AG08395 (cell line): ENCODE data around the gene ATP8A1.
A peak's percentile ranks its signal among the peaks of the same experiment; 100 is the strongest.
"Not testable (repeated sequence)": the region's sequence is repeated elsewhere in the genome, so short reads cannot be mapped to it uniquely, and the experiment has no call there.

Experiments
- DNase-seq: peaks from one replicate; pipeline ENCODE4 v3.0.0; 2012; ENCODE audit warnings: mixed read lengths, low spot score

Gene ATP8A1

DNA sequence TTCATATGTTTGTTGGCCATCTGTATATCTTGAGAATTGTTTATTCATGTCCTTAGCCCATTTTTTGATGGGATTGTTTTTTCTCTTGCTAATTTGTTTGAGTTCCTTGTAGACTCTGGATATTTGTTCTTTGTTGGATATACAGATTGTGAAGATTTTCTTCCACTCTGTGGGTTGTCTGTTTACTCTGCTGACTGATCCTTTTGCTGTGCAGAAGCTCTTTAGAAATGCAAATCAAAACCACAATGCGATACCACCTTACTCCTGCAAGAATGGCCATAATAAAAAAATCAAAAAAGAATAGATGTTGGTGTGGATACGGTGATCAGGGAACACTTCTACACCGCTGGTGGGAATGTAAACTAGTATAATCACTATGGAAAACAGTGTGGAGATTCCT is 189.1 kb downstream of the ATP8A1 start:
- not testable (repeated sequence) for DNase-seq

DNA sequence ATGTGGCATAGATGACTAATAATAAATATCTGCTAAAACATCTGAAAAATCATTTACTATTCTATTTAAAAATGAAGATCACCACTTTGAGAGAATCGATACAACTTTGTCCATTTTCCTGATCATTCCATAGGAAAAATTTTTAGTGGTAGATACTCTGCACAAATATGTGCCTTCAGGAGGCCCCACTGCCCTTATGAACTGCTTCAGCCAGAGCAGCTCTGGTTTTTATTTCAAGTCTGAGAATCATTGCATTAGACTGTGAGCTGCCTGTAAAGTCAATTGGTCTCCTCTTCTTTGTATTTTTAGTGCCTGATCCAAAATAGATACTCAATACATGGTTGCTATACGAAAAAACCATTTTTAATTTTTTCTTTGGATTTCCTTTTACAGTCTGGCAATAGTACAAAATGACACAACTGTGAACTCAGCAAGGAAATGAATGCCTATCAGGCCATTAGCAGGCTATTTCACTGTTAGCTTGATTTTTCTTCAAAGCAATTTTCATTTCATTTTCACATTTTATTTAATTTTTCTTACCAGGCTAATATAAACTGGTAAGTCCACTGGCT is 190.5 kb downstream of the ATP8A1 start:
- DNase-seq: no peak

DNA sequence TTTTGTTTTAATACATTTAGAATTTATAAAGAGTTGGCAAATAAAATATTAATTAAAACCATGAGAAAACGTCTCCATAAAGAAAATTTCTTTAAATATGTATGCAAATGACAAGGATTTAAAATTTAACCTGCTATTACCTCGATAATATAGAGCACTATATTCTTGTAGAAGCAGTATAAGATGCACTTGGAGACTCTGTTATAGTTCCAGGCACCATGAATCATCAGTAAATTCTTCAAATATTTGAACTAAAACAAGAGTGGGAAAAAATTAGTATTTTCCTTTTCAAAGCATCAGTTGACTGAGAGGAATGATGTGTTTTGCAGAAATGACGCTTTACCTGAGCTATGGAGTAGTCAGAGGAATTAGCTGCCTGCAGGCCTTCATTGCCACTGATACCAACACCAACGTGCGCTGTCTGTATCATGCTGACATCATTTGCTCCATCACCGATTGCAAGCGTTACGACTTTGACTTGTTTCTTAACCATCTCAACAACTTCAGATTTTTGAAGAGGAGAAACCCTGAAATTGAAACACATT is 192.3 kb downstream of the ATP8A1 start:
- no peak for DNase-seq

DNA sequence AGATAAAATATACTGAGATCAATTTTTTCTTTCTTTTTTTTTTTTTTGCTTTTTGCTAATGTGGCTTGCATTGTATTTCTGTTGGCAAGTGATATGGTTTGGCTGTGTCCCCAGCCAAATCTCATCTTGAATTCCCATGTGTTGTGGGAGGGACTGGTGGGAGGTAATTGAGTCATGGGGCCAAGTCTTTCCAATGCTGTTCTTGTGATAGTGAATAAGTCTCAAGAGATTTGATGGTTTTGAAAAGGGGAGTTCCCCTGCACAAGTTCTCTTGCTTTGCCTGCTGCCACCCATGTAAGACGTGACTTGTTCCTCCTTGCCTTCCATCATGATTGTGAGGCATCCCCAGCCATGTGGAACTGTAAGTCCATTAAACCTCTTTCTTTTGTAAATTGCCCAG is 195.7 kb downstream of the ATP8A1 start:
- not testable (repeated sequence) for DNase-seq

DNA sequence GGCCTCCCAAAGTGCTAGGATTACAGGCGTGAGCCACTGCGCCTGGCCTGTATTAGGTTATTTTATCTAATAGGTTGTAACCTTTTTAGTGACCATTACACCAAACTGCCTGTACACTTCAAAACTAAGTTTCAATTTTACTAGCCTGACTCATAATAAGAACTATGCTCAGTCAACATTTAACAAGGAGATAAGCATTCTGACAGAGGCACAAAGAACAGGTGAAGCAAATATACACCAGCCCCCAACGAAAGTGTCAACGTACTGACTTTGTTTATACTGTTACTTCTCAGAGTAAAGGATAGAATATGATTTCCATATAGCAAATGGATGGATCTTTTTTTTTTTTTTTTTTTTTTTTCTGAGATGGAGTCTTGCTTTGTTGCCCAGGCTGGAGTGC is 196.9 kb downstream of the ATP8A1 start:
- DNase-seq: no peak

DNA sequence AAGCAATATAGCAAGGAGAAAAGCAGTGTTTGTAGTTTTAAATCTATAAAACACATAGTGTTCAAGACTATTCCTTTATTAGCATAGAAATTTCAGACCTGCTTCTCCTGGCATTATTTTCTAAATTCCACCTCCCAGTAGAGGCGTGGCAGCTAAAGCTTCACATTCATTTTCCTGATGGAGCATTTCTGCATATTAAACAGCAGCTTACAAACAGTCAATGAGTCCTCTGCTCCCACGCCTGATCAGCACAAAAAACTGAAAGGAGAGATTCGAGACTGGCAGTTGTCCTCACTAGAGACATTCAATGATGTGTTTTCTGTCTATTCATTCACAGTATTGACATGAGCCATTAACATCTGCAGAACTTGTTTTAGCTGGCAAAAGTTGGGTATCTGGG is 198.2 kb downstream of the ATP8A1 start:
- no peak for DNase-seq

DNA sequence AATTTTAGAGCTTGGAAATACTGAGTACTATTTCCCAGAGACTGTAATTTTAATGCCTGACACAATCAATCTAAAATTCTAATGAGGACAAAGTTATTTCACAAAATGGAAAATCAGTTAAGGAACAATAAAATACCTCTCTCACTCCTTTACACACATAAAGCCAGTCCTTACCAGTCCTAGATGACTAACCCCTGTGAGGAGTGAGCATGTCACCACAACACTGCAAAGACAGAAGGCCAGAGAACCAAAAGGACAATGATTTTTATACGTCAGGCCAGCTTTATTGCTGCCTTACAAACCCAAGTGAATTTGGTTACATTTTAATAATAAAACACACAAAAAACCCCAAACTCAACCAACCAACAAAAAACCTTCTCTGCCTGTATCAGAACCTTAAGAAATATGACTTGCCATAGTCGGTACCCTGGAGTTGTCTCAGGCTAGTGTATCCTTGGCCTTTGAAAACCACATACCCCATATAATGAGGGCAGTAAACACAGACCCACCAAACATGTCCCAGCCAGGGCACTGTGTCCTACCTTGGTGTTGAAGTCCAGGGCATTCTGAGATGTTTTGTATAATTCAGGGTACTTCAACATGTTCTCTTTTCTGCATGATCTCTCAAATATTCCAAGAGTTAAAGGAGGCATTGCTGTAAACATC is 202.0 kb downstream of the ATP8A1 start:
- DNase-seq: no peak

DNA sequence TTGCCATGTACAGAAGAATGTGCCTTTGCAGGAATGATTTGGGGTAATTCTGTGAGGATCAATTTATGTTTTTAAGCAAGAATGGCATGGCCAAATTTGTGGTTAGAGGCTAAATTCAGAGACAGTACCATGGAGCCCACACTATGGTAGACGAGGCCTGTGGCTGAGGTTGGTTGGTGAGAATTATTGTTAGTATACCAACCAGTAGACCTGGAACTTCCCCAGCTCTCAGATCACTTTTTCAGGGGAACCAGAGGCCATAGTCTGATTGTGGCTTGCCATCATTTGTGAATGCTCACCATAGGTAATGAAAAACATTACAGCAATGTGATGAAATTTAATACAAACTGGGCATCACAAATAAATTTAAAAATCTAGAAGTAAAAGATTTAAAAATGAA is 203.3 kb downstream of the ATP8A1 start:
- no peak for DNase-seq

DNA sequence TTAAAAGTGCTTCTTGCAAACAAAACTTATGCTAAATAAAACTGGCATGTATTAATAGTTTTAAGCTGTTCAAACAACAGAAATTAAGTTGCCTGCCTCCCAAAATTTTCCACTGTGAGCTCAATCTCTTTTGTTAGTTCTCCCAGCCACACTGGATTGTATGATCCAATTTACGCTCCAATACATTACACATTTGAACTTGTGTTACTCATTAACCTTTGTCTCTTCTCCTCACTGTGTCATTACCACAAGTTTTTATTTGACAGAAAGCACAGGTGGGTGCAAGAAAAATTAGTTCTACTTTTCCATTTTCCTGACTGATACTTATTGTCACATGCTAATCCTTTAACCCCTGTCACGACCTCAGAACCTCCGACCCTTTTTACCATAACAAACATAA is 204.1 kb downstream of the ATP8A1 start:
- no peak for DNase-seq

DNA sequence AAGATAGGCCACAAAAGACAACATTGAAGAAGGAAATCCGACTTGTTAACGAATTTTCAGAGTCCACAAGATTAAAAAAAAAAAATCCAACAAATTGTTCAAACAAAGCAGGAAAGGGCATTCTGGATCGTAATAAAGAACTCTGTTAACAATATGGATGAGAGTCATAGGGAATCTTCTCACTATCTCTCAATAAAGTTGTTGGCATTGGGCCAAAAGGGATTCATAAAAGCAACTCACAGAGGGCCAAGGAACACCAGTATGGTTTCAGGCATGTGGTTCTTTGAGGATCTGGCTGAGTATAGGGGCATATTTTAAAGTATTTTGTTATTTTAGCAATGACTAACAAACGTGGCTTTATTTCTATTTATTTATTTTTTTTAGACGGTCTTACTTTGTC is 210.1 kb downstream of the ATP8A1 start:
- DNase-seq: no peak

DNA sequence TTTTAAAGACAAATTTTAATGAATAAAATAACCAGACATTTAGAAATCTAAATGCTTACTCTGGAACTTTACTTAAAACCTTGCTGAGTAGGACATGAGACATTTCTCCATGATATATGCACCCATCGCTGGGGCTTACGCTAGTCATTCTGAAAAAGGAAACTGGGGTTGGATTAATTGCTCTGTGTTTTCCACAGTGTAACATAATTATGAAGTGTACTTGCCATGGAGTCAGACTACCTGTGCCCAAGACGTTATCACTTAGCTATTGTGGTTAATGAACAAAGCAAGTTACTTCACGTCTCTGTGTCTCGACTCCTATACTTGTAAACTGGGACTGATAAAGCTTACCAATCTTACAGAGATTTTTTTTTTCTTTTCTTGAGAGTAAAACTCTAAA is 211.9 kb downstream of the ATP8A1 start:
- no peak for DNase-seq

DNA sequence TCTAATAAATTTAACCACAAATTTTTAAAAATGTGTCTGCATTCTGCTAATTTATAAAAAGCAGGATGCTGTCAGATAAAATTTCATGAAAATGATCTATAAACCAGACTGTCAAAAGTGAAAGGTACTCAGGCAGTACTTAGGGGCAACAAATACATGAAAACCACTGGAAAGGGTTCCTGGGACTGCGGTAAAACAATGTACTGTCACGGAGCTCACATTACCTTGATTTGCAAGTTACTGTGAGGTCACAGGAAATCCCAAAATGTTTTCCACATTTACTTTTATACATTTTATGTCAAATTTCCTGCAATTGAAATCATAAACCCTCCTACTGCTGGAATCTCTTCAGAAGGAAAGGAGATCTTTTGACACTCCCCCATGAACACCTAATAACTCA is 214.3 kb downstream of the ATP8A1 start:
- no peak for DNase-seq

DNA sequence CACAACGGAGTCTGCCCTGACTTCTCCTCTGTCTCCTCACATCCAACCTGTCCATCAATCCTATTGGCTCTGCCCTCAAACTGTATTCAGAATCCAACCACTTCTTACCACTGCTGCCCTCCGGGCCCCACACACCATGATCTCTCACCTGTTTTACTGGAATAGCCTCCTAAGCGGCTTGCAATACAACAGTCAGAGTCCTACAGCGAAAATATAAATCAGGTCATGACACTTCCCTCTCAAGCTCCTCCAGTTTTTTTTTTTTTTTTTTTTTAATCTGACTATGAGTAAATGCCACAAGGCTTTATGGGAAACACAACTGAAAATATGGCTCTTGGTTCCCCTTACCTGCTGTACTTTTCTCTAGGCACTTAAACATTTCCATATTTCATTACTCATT is 216.8 kb downstream of the ATP8A1 start:
- no peak for DNase-seq

DNA sequence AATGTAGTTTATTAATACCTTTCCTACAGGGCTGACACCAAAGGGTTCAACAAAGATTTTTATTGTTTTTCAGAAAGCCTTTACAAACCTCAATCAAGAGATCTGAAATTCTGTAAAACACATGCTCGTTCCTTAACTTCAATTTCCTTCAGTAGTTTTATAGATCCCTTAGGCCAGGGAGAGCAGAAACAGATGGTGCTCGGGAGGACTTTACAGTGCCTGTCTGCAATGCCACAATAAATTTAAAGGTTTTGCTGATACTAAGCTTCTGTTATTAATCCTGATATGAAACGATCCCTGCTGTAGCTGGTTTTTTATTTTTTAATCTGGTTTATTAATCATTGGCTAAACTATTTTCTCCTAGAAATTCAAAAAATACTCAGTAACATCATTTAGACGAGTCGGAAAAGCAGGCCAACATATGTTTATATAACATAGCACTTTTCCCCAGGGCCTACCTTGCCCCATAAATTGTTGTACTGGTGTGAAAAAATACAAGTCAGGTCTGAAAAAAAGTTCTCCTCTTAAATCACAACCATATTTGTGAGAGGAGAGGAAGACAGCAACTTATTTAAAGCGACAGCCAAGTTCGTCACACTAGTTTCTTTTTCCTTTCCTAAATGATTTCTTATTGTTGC is 219.9 kb downstream of the ATP8A1 start:
- no peak for DNase-seq

DNA sequence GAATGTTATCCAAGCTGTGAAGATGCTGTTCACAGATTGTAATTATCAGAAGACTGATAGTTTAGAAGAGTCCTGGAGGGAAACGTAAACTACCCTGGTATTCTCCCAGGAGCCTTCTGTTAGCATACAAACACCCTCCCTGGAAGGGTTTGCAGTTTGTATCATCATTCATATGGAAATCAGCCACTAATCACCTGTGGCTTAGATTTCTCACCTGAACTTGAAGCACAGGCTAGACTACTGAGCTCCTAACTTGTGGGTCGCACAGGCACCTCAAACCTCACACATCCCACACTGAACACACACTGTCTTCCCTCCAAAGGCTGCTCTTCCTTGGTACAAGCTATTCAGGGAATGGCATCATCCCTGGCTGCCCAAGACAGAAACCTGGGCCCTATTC is 228.9 kb downstream of the ATP8A1 start:
- DNase-seq: no peak

DNA sequence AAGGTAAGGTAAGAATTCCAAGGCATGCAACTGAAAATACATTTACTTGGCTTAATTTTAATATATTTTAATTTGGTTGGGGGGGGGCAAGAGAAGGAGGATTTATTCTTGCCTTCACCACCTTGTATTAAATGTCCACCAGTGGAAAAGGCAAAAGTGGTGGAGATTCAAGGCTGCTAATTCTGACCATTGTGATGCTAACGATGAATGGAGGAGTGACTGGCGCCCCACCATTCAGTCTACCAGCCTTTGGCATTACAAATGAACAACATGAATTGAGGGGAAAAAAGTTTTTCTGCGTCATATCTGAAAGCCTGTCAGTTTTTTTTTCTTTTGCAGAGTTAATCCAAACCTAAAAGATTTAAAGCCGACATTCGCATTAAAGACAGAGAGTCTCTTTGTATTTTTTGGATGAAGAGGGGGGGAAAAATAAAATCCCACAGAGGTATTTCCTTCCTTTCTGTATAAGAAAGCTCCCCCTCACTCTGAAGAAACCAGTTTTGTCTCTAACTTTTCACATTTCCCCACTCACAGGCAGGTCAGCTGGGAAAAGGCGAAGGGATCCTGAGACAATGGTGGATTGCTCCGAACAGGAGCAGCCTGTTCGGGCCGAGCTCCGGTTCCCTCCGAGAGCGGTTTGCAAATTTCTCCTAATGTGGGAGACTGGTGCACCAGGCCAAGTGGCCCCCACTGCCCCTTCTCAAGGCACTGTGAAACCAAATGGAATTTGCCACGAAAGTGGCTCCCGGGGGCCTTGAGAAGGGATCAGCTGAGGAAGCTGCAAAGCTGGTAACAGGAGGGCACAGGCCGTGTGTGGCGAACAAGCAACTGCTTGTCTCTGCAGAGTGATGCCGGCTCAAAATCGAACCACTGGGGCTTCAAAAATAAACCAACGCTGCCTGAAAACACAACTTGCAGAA is 231.5 kb downstream of the ATP8A1 start:
- DNase-seq: no peak

DNA sequence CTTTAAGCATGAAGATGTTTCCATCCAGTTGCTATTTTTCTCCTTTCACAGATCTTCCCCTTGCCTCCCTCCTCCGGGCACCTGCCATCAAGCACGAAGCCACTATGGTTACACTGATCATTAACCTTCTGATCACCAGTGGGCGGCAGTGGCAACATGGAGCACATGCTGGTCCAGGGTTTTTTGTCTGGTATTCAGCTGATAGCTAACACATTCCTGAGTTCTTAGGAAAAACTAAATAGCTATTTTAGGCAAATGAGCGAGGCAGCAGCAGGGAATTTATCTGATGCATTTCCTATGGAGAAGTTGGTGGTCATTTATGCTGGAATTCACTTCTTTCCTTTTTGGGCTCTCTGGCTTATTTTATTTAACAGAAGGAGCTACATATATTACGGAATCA is 236.8 kb downstream of the ATP8A1 start:
- DNase-seq: no peak

DNA sequence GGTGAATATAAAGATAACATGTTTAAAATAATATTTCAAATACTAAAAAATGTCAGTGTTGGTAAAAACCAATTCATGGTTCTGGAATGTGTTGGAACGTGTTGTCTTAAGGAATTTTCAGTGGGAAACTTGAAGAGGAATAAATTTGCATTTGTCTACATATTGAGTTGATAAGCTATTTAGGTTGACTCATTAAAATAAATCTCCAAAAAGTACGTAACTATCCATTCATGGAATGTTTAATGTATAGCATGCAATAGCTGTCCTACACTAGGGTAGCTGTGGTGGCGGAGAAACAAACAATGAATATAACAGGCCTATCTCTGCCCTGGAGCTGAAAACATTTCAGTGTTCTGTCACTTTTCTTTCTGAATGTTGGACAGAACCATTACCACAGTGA is 239.4 kb downstream of the ATP8A1 start:
- no peak for DNase-seq

DNA sequence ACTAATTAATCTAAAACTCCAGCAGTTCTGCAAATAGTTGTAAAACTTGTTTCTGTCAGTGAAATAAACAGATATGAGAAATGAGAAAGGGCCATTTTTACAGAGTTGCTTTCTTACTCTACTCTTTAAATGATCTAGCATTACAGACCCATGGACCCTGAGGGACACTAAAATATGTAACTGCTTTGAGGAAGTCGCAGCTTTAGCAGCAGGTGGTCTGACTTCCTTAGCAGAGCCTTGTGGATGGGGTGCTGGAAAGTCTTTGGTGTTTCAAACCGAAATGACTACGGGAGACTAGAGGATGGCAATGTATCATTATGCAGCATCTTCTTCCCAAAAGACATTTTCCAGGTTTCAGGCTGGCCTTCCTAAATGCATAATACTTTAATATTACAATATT is 240.9 kb downstream of the ATP8A1 start:
- no peak for DNase-seq

DNA sequence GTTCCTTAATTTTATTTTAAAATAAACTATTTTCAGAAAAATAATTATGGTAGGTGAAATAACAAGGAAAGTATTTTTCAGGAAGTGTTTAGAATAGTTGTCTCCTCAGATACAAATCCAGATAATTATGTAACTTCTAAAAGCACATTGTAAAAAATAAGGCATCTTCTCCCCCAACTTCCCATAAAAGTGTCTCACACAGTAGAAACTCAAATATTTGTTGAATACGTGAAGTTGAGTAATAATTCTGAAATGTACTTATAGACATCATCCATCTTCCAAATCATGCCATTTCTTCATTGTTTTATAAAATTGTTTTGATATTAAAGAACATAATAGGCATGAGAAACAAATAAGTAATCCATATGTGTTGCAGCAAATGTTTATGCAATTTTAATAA is 241.6 kb downstream of the ATP8A1 start:
- DNase-seq: no peak

DNA sequence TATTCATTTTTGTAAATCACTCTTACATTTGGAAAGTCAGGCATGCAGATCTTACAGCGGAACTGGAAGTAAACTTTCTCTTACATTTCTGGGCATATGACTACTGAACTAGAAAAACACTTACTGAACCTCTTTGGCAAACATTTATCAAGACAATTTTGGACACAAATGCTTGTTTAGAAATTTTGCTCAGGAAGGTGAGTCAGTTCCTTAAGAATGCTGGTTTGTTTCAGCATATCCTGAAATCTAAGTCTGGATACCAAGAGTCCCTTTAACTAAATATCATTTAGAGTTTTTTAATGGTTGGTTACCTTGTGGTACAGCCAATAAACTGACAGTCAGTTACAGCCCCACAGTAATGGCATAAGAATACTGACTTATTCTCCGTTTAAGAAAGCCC is 244.7 kb downstream of the ATP8A1 start:
- peak; percentile 56 for DNase-seq

DNA sequence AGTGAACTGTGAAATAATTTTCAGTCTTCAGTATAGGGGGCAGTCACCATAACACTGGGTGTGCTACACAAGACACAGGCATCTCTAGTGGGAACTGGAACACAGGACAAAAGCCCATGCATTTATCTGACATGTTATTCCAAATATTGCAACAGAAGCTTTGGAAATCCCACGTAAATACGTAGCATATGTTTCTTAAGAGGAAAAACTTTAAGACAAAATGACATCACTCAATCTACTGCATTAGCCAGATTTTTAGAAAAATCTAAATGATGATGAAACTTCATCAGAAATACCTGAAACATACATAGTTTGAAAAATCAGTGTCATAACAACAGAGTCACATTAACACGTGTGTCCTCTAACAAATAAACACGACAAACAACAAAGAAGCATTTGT is 245.1 kb downstream of the ATP8A1 start:
- DNase-seq: no peak

DNA sequence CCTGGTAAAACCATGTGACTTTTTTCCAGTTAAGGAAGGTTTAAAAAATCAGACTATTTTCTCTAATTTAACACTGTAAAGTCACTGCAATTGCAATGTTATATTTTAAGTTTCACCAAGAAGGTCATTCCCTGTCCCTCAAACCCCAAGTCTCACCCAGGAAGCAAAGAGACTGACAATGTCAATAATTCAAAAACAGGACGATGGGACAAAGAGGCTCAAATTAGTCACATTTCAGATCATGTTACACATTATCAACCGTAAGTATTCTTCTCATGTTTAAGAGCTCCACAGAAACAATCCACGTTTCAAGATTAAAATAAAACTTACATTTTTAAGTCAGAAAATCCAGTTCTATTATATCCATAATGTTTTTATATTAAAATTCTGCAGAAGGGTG is 246.5 kb downstream of the ATP8A1 start:
- DNase-seq: no peak
